Measurements from ENCODE around the gene S100PBP. TPM values are rescaled to one million over a fixed set of nuclear protein-coding genes. Genes with fewer than 3 reads are reported as not detected.

Gene S100PBP
- total RNA-seq, 1 donor from 2014 or later: 66.1 TPM

DNA sequence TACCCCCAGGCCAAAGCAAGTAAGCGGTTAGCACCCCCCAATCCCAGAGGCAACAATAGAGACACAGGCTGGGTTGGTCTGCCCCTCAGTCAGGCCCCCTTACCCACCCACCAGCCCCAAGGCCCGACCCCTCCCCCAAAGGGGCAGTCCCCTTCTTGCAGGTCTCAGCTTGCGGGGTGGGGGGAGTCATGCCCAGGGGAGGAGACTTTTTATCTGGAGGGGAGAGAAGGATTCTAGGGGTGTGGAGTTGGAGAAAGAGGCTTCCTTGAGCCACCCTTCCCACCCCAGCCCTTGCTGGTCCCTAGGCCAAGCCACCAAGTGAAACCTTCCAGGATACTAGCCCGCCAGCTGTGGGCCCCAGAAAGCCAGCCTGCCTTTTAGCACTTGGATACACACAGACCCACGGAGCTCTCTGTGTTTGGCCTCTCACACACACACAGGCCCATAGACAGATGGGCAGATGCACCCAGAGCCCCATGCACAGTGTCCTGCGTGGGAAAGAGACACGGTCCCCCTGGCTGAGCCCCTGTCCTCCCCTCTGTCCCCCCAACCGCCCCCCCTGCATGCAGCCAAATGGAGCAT is 76.7 kb downstream of the S100PBP start:
- no peaks in the 10 kb centered on the region for H3K36me3 Mint-ChIP-seq (ENCODE audit: insufficient read depth)
- DNase-seq (ENCODE audit: low spot score, unreplicated experiment): no peak
- TF ChIP-seq, protein P1, sequence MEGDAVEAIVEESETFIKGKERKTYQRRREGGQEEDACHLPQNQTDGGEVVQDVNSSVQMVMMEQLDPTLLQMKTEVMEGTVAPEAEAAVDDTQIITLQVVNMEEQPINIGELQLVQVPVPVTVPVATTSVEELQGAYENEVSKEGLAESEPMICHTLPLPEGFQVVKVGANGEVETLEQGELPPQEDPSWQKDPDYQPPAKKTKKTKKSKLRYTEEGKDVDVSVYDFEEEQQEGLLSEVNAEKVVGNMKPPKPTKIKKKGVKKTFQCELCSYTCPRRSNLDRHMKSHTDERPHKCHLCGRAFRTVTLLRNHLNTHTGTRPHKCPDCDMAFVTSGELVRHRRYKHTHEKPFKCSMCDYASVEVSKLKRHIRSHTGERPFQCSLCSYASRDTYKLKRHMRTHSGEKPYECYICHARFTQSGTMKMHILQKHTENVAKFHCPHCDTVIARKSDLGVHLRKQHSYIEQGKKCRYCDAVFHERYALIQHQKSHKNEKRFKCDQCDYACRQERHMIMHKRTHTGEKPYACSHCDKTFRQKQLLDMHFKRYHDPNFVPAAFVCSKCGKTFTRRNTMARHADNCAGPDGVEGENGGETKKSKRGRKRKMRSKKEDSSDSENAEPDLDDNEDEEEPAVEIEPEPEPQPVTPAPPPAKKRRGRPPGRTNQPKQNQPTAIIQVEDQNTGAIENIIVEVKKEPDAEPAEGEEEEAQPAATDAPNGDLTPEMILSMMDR (IDR thresholded peaks at IDR 0.05; ENCODE audit: unreplicated experiment): no peak
- peaks cover 3% of the 10 kb centered on the region for H3K4me1 Mint-ChIP-seq (ENCODE audit: low read depth)
- no peak overlapping the region for H3K27ac Mint-ChIP-seq
- no peaks in the 10 kb centered on the region for H3K9me3 Mint-ChIP-seq (ENCODE audit: low read depth)
- peak overlapping the region; percentile 59 for H3K4me3 Mint-ChIP-seq (ENCODE audit: low read depth)
- H3K27me3 Mint-ChIP-seq: peaks cover 65% of the 10 kb centered on the region

DNA sequence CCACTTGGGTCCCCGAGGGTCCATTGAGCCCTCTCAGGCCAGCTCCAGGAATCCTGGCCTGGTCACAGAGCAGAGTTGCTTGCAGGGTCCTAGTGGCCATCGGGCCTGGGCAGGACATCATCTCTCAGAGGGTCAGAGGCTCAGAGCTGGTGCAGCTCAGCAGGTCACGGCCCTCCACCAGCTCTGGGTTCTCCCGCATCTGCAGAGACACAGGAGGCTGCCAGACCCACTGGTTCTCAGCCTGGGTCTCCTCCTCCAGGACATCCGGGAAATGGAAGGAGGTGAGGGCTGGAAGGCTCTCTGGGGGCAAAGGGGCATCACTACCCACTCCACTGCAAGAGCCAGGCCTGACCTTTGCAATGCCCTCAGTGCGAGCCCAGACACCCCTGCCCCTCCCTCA is 77.2 kb downstream of the S100PBP start:
- DNase-seq (ENCODE audit: low spot score, unreplicated experiment): no peak
- Mint-ChIP-seq H3K27ac (no peak overlapping the region), H3K9me3 (ENCODE audit: low read depth) (no peaks in the 10 kb centered on the region), H3K27me3 (peaks cover 63% of the 10 kb centered on the region), H3K4me1 (ENCODE audit: low read depth) (peaks cover 3% of the 10 kb centered on the region), H3K4me3 (ENCODE audit: low read depth) (no peak overlapping the region), H3K36me3 (ENCODE audit: insufficient read depth) (no peaks in the 10 kb centered on the region)
- TF ChIP-seq, protein P1 (IDR thresholded peaks at IDR 0.05; ENCODE audit: unreplicated experiment): no peak

DNA sequence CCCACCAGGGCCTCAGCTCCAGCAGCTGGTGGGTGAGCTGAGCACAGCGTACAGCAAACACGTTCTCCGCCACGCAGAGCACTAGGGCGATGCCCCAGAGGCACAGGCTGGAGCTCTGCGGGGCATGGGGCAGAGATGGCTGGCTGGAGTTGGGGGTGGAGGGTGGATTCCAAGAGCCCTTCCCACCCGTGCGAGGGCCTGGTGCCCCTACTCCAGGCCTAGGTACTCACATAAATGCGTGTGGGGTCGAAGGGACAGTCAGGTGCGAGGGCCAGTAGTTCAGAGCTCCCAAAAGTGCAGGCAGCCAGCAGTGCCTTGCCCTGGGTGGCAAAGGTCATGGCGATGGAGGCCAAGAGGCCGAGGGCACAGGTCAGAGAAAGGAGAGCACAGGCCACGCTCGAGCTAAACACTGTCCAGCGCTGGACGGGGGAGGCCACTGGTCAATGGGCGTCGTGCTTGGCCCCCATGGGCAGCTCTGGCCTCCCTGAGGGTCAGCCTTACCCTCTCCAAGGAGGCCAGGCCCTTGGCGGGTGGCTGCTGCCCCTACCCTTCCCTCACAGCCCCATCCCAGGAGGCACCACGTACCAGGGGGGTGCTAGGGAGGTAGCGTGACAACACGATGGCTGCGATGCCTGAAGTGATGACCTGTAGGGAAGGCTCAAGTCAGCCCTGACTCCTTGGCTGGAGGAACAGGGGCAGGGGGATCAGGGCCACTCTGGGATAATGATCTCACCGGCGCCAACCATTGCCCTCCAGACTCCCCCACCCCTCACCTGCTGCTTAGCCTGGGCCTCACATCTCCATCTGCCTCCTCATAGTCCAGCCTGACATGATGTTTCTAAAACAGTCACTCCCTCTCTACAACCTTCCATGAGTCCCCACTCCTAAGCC is 78.1 kb downstream of the S100PBP start:
- Mint-ChIP-seq H3K27me3 (peaks cover 61% of the 10 kb centered on the region), H3K4me1 (ENCODE audit: low read depth) (peaks cover 3% of the 10 kb centered on the region), H3K4me3 (ENCODE audit: low read depth) (no peak overlapping the region), H3K36me3 (ENCODE audit: insufficient read depth) (no peaks in the 10 kb centered on the region), H3K9me3 (ENCODE audit: low read depth) (no peaks in the 10 kb centered on the region), H3K27ac (no peak overlapping the region)
- no peak for DNase-seq (ENCODE audit: low spot score, unreplicated experiment)
- TF ChIP-seq, protein P1 (IDR thresholded peaks at IDR 0.05; ENCODE audit: unreplicated experiment): no peak

DNA sequence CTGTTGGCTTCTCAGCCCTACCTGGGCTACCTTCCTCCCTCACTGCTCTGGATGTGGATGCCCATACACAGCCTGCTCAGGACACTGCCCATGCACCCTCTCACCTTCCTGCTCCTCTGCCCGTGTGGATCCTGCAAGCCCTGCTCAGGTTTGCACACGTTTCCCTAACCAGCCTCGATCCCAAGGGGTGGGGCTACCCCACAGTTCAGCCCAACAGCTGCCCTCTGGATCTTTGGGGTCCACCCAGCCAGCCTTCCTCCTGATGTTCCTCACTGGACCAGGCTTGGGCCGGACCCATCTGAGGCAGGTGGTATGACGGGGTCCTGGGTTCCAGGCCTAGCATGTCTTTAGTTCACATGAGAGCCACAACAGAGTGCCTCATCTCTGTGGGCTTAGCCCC is 79.0 kb downstream of the S100PBP start:
- no peak for DNase-seq (ENCODE audit: low spot score, unreplicated experiment)
- H3K9me3 Mint-ChIP-seq (ENCODE audit: low read depth): no peaks in the 10 kb centered on the region
- no peak overlapping the region for H3K4me3 Mint-ChIP-seq (ENCODE audit: low read depth)
- TF ChIP-seq, protein P1 (IDR thresholded peaks at IDR 0.05; ENCODE audit: unreplicated experiment): no peak
- H3K4me1 Mint-ChIP-seq (ENCODE audit: low read depth): peaks cover 3% of the 10 kb centered on the region
- no peak overlapping the region for H3K27ac Mint-ChIP-seq
- H3K36me3 Mint-ChIP-seq (ENCODE audit: insufficient read depth): no peaks in the 10 kb centered on the region
- peaks cover 56% of the 10 kb centered on the region for H3K27me3 Mint-ChIP-seq

DNA sequence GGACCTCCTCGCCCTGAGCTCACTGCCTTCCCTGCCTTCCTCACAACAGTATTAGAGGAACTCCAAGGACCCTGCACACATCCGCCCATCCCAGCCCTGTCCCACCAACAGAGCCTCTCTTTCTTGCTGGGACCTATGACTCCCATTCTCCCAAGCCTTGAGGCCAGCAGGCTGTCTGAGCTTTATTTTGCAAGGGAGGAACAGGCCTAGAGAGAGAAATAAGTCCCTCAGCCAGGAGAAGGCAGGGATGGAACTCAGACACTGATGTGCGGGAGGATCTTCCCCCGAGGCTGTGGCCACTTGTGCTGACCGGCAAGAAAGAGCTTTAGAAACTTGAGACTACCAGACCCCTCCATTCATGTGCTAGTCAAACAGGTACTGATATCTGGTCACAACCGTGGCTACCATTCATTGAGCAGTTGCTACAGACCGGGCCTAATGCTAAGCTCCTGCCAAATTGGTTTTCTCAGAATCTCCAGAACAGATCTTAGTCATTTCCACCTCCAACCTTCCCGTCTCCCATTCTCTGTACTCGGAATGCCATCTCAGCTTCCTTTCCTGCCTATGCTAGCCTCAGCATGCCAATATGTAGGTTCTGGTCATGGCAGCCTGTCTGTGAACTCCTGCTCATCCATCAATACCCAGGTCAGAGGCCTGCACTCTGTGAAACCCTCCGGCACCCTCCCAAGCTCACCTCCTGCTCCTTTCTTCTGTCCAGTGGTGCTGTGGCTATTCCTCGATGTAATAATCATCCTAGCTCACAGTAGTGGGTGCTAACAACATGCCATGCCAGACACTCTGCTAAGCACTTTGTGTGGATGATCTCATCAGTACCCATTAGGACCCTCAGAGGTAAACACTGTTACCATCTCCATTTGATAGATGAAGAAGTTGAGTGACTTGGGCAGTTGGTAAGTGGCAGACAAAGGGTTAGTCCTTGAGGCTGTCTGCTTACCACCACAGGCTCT is 79.9 kb downstream of the S100PBP start:
- no peak for DNase-seq (ENCODE audit: low spot score, unreplicated experiment)
- Mint-ChIP-seq H3K27me3 (peaks cover 53% of the 10 kb centered on the region), H3K36me3 (ENCODE audit: insufficient read depth) (no peaks in the 10 kb centered on the region), H3K9me3 (ENCODE audit: low read depth) (no peaks in the 10 kb centered on the region), H3K4me1 (ENCODE audit: low read depth) (peaks cover 3% of the 10 kb centered on the region), H3K4me3 (ENCODE audit: low read depth) (no peak overlapping the region), H3K27ac (no peak overlapping the region)
- TF ChIP-seq, protein P1 (IDR thresholded peaks at IDR 0.05; ENCODE audit: unreplicated experiment): no peak
